ENCODE data around the gene FIG4. TPM values are rescaled to one million over a fixed set of nuclear protein-coding genes. Genes with fewer than 3 reads are reported as not detected.
"Not testable (repeated sequence)": the region's sequence is repeated elsewhere in the genome, so short reads cannot be mapped to it uniquely, and the experiment has no call there.

FIG4 gene
- polyA plus RNA-seq, 2 of the 4 experiments (the other 2 are of a cell fraction) = 6.2 to 11.2 TPM

GRCh38 chr6:109722564-109723254, 31.6 kb downstream of the FIG4 start:
- Histone ChIP-seq H3K4me1 (no peaks in the 10 kb centered on the region), H3K9me3 (no peaks in the 10 kb centered on the region), H3K4me2 (no peak overlapping the region), H3K27ac (no peak overlapping the region), H3K4me3 (no peak overlapping the region)
- 81% methylated on average over 3 of the region's 3 CpGs for WGBS (ENCODE audit: missing lambda C conversion rate)
- TF ChIP-seq SREBF2 (IDR thresholded peaks at IDR 0.05) (no peak), RNF2 (IDR thresholded peaks at IDR 0.05; ENCODE audit: borderline replicate concordance, low read depth) (no peak), FOXS1 (CRISPR knock-in tag; IDR thresholded peaks at IDR 0.05) (no peak), CHD2 (IDR thresholded peaks at IDR 0.05; ENCODE audit: low read length, partially characterized antibody) (no peak), SMC3 (IDR thresholded peaks at IDR 0.05) (no peak)
- no peak for FAIRE-seq
- CTCF ChIA-PET = interaction anchor here (0.7 to 1.1 kb wide), 2 partner anchors 197 to 317 kb away, joined by 3 to 4 read pairs; no protein-coding TSS in a partner anchor
- ATAC-seq = no peak
- POLR2A ChIA-PET = no interaction called here
- DNase-seq (ENCODE audit: low read depth in 1 of 2, low spot score in 1 of 2) = no peak

- H3K4me2 ChIP-seq; H3K9me3 ChIP-seq; H3K27ac ChIP-seq; POLR2A ChIA-PET; DNase-seq (ENCODE audit: low read depth in 1 of 2, low spot score in 1 of 2); H3K4me1 ChIP-seq; FAIRE-seq; H3K4me3 ChIP-seq; ATAC-seq: not testable (repeated sequence)
- CTCF ChIA-PET = interaction anchor here (1.2 kb wide), 1 partner anchor 20 kb away, joined by 3 read pairs; no protein-coding TSS in a partner anchor
- 84% methylated on average over 3 of the region's 3 CpGs for WGBS (ENCODE audit: missing lambda C conversion rate)
These were observed 34.2 kb downstream of the FIG4 start for GRCh38 chr6:109725250-109725649.

GRCh38 chr6:109736273-109737025, 45.4 kb downstream of the FIG4 start:
- 82% methylated on average over 1 of the region's 1 CpG for WGBS (ENCODE audit: missing lambda C conversion rate)
- TF ChIP-seq SMC3 (IDR thresholded peaks at IDR 0.05) = no peak
- TF ChIP-seq ZFP36 (IDR thresholded peaks at IDR 0.05; ENCODE audit: borderline replicate concordance, partially characterized antibody) = no peak
- no peak for TF ChIP-seq CBX2 (IDR thresholded peaks at IDR 0.05; ENCODE audit: borderline replicate concordance, low read depth)
- no peak for TF ChIP-seq NFE2L2 (conservative IDR thresholded peaks at IDR 0.05; ENCODE audit: low read length)
- TF ChIP-seq ESRRA (IDR thresholded peaks at IDR 0.05; ENCODE audit: borderline replicate concordance, low read length) = no peak
- no peak for TF ChIP-seq CTCF (IDR thresholded peaks at IDR 0.05)
- TF ChIP-seq RNF2 (IDR thresholded peaks at IDR 0.05; ENCODE audit: borderline replicate concordance, low read depth) = no peak
- TF ChIP-seq RCOR1 (IDR thresholded peaks at IDR 0.05; ENCODE audit: low read depth, low read length) = no peak
- TF ChIP-seq HEYL (CRISPR knock-in tag; IDR thresholded peaks at IDR 0.05) = no peak
- no peak for TF ChIP-seq BHLHE40 (IDR thresholded peaks at IDR 0.05; ENCODE audit: low read depth, low read length)
- no peak for TF ChIP-seq POLR2AphosphoS2 (conservative IDR thresholded peaks at IDR 0.05; ENCODE audit: low read length)
- no peak for TF ChIP-seq JUNB (IDR thresholded peaks at IDR 0.05)
- no peak for TF ChIP-seq CHD4 (IDR thresholded peaks at IDR 0.05; ENCODE audit: borderline replicate concordance)
- TF ChIP-seq TFCP2L1 (CRISPR knock-in tag; IDR thresholded peaks at IDR 0.05) = no peak
- no peak for TF ChIP-seq GATA3 (IDR thresholded peaks at IDR 0.05; ENCODE audit: borderline replicate concordance)
- TF ChIP-seq NPAS2 (CRISPR knock-in tag; IDR thresholded peaks at IDR 0.05; ENCODE audit: borderline replicate concordance) = no peak
- TF ChIP-seq REST (IDR thresholded peaks at IDR 0.05) = no peak
- TF ChIP-seq PHF8 (IDR thresholded peaks at IDR 0.05; ENCODE audit: borderline replicate concordance, low read depth) = no peak
- no peak for TF ChIP-seq RARB (CRISPR knock-in tag; IDR thresholded peaks at IDR 0.05)
- TF ChIP-seq POLR2A (IDR thresholded peaks at IDR 0.05; ENCODE audit: low read length) = no peak
- no peak for DNase-seq (ENCODE audit: low read depth in 1 of 2, low spot score in 1 of 2)
- Histone ChIP-seq H3K4me2 (no peak overlapping the region), H3K4me3 (no peak overlapping the region), H3K4me1 (no peaks in the 10 kb centered on the region), H3K9me3 (no peaks in the 10 kb centered on the region), H3K27ac (no peak overlapping the region)
- CTCF ChIA-PET = interaction anchor here (1.4 kb wide), 1 partner anchor 303 kb away, joined by 4 read pairs; no protein-coding TSS in a partner anchor
- ATAC-seq = no peak
- no peak for FAIRE-seq
- POLR2A ChIA-PET = no interaction called here

Measured in A549 (cell line).